WTC11 (cell line): ENCODE measurements around the gene NAV3. TPM values are rescaled to one million over a fixed set of nuclear protein-coding genes. Genes with fewer than 3 reads are reported as not detected.

ENCODE experiments used
- ATAC-seq: fragments of 200-7000 bp; cut with Tn5 transposase; 2 replicates; pipeline ENCODE4 v1.10.0; 2021; ENCODE audit warnings: mild to moderate bottlenecking, moderate library complexity
- CTCF ChIA-PET: fragments of 300-600 bp; sonication (Branson Sonifier 250); formaldehyde crosslinking; loops from one replicate; lab custom pipeline; 2021; ENCODE audit warnings: antibody characterized with exemption; lab: Charles Lee
- POLR2A ChIA-PET: fragments of 350-600 bp; sonication (Branson Sonifier 250); formaldehyde crosslinking; loops from one replicate; lab custom pipeline; 2021; ENCODE audit warnings: antibody characterized with exemption; lab: Charles Lee
- DNase-seq: peaks from one replicate; pipeline ENCODE4 v3.0.0; 2021; ENCODE audit warnings: low spot score
- H3K27ac Mint-ChIP-seq: 2 replicates; pipeline ENCODE4 v1.8.0; 2021; ENCODE audit warnings: mixed read lengths
- H3K27me3 Mint-ChIP-seq: 2 replicates; pipeline ENCODE4 v1.8.0; 2021; ENCODE audit warnings: low read depth, mild to moderate bottlenecking, moderate library complexity, mixed read lengths
- H3K36me3 Mint-ChIP-seq: 2 replicates; pipeline ENCODE4 v1.8.0; 2021; ENCODE audit warnings: mixed read lengths
- H3K4me1 Mint-ChIP-seq: 2 replicates; pipeline ENCODE4 v1.8.0; 2022; ENCODE audit warnings: mixed read lengths
- H3K4me3 Mint-ChIP-seq: 2 replicates; pipeline ENCODE4 v1.8.0; 2021; ENCODE audit warnings: mild to moderate bottlenecking, moderate library complexity, mixed read lengths
- H3K9me3 Mint-ChIP-seq: 2 replicates; pipeline ENCODE4 v1.8.0; 2021; ENCODE audit warnings: mixed read lengths
- AFF4 ChIP-seq: sonication (generic); formaldehyde crosslinking; IDR thresholded peaks from 2 replicates; pipeline ENCODE4 v1.8.1; 2023; ENCODE audit warnings: mild to moderate bottlenecking, missing genetic modification reagents, borderline replicate concordance
- ATF3 ChIP-seq: sonication (generic); formaldehyde crosslinking; conservative IDR thresholded peaks from 2 replicates; pipeline ENCODE4 v1.8.1; 2022; ENCODE audit warnings: mild to moderate bottlenecking, missing genetic modification reagents
- ATF6 ChIP-seq: sonication (generic); formaldehyde crosslinking; IDR thresholded peaks from 2 replicates; pipeline ENCODE4 v1.8.1; 2023; ENCODE audit warnings: mild to moderate bottlenecking, missing genetic modification reagents
- CTCF ChIP-seq: fragments of 200-600 bp; IDR thresholded peaks from 2 replicates; pipeline ENCODE4 v1.8.0; 2022; ENCODE audit warnings: antibody characterized with exemption
- ESRRA ChIP-seq: sonication (generic); formaldehyde crosslinking; IDR thresholded peaks from 2 replicates; pipeline ENCODE4 v1.8.1; 2022; ENCODE audit warnings: mild to moderate bottlenecking, missing genetic modification reagents, borderline replicate concordance
- GABPB1 ChIP-seq: sonication (generic); formaldehyde crosslinking; IDR thresholded peaks from 2 replicates; pipeline ENCODE4 v1.8.1; 2023; ENCODE audit warnings: mild to moderate bottlenecking, missing genetic modification reagents
- IRF1 ChIP-seq: sonication (generic); formaldehyde crosslinking; IDR thresholded peaks from 2 replicates; pipeline ENCODE4 v1.8.0; 2023; ENCODE audit warnings: missing genetic modification reagents
- MAX ChIP-seq: sonication (generic); formaldehyde crosslinking; IDR thresholded peaks from 2 replicates; pipeline ENCODE4 v1.8.0; 2022; ENCODE audit warnings: mild to moderate bottlenecking, missing genetic modification reagents
- MXD4 ChIP-seq: fragments of 250-450 bp; sonication (Bioruptor Pico); IDR thresholded peaks from 2 replicates; pipeline ENCODE4 v1.8.0; 2021; ENCODE audit warnings: mild to moderate bottlenecking, moderate library complexity, borderline replicate concordance
- MYBL2 ChIP-seq: sonication (generic); formaldehyde crosslinking; IDR thresholded peaks from 2 replicates; pipeline ENCODE4 v1.8.1; 2023; ENCODE audit warnings: mild to moderate bottlenecking, moderate library complexity, missing genetic modification reagents
- PRDM15 ChIP-seq: sonication (generic); formaldehyde crosslinking; IDR thresholded peaks from 2 replicates; pipeline ENCODE4 v1.8.0; 2022; ENCODE audit warnings: missing genetic modification reagents
- RELA ChIP-seq: sonication (generic); formaldehyde crosslinking; IDR thresholded peaks from 2 replicates; pipeline ENCODE4 v1.8.1; 2022; ENCODE audit warnings: missing genetic modification reagents, mild to moderate bottlenecking, borderline replicate concordance
- SMAD3 ChIP-seq: sonication (generic); formaldehyde crosslinking; IDR thresholded peaks from 2 replicates; pipeline ENCODE4 v1.8.0; 2022; ENCODE audit warnings: missing genetic modification reagents, mild to moderate bottlenecking, borderline replicate concordance
- TCF7 ChIP-seq: sonication (generic); formaldehyde crosslinking; IDR thresholded peaks from 2 replicates; pipeline ENCODE4 v1.8.0; 2022; ENCODE audit warnings: mild to moderate bottlenecking, low read depth, missing genetic modification reagents, moderate library complexity
- ZNF281 ChIP-seq: sonication (generic); formaldehyde crosslinking; IDR thresholded peaks from 2 replicates; pipeline ENCODE4 v1.8.0; 2023; ENCODE audit warnings: mild to moderate bottlenecking, missing genetic modification reagents
- total RNA-seq: library from RNA; stranded (reverse); gene quantifications from 3 replicates; pipeline ENCODE4 v1.2.3, GENCODE V29; 2021

Gene NAV3
- total RNA-seq, 1 experiment from 2014 or later: 3.3 TPM

GRCh38 chr12:77973579-77973978 is 142.9 kb downstream of the NAV3 start:
- no peak for TF ChIP-seq TCF7 (CRISPR knock-in tag)
- TF ChIP-seq AFF4 (CRISPR knock-in tag): no peak
- no peak for TF ChIP-seq GABPB1 (CRISPR knock-in tag)
- no peak for TF ChIP-seq ATF3
- TF ChIP-seq, all 79 proteins: peak for 0
- DNase-seq (no peak), ATAC-seq (no peak)
- no peak overlapping the region for H3K4me3 Mint-ChIP-seq
- H3K36me3 Mint-ChIP-seq: no peaks in the 10 kb centered on the region
- no peaks in the 10 kb centered on the region for H3K4me1 Mint-ChIP-seq
- H3K27ac Mint-ChIP-seq: no peak overlapping the region
- POLR2A ChIA-PET: no interaction called here
- CTCF ChIA-PET: no interaction called here
- H3K9me3 Mint-ChIP-seq: no peaks in the 10 kb centered on the region
- H3K27me3 Mint-ChIP-seq: no peaks in the 10 kb centered on the region

- Mint-ChIP-seq H3K4me1 (no peaks in the 10 kb centered on the region), H3K36me3 (no peaks in the 10 kb centered on the region), H3K27me3 (no peaks in the 10 kb centered on the region), H3K4me3 (no peak overlapping the region), H3K27ac (no peak overlapping the region), H3K9me3 (no peaks in the 10 kb centered on the region)
- CTCF ChIA-PET: no interaction called here
- DNase-seq: no peak
- TF ChIP-seq MXD4 (CRISPR knock-in tag) (no peak), ZNF281 (CRISPR knock-in tag) (no peak)
- ATAC-seq: no peak
- POLR2A ChIA-PET: no interaction called here
These were observed 144.0 kb downstream of the NAV3 start for GRCh38 chr12:77974645-77975044.

GRCh38 chr12:77979597-77980250 is 149.0 kb downstream of the NAV3 start:
- no peaks in the 10 kb centered on the region for H3K36me3 Mint-ChIP-seq
- no peak for ATAC-seq
- no peak overlapping the region for H3K27ac Mint-ChIP-seq
- CTCF ChIA-PET: no interaction called here
- H3K9me3 Mint-ChIP-seq: no peaks in the 10 kb centered on the region
- no peak overlapping the region for H3K4me3 Mint-ChIP-seq
- no peaks in the 10 kb centered on the region for H3K27me3 Mint-ChIP-seq
- POLR2A ChIA-PET: no interaction called here
- 0 out of 2 replicates have a peak, but pooled peaks cover 2% of the 10 kb centered on the region for H3K4me1 Mint-ChIP-seq
- DNase-seq: no peak
- TF ChIP-seq MAX (CRISPR knock-in tag): no peak
- TF ChIP-seq ESRRA (CRISPR knock-in tag): no peak
- no peak for TF ChIP-seq GABPB1 (CRISPR knock-in tag)
- no peak for TF ChIP-seq RELA
- TF ChIP-seq CTCF: no peak
- TF ChIP-seq IRF1 (CRISPR knock-in tag): no peak
- no peak for TF ChIP-seq MYBL2 (CRISPR knock-in tag)
- no peak for TF ChIP-seq PRDM15 (CRISPR knock-in tag)
- TF ChIP-seq SMAD3 (CRISPR knock-in tag): no peak
- TF ChIP-seq ATF6 (CRISPR knock-in tag): no peak
